Activated naive CD4-positive, alpha-beta T cell treated with Interleukin-2 at 50 U/mL for 16 hours (primary cell): ENCODE results near the gene PFDN4.

Experiments
- DNase-seq: peaks from one replicate; pipeline ENCODE4 v3.0.0-alpha.2; 2020

PFDN4 gene, protein sequence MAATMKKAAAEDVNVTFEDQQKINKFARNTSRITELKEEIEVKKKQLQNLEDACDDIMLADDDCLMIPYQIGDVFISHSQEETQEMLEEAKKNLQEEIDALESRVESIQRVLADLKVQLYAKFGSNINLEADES

DNA sequence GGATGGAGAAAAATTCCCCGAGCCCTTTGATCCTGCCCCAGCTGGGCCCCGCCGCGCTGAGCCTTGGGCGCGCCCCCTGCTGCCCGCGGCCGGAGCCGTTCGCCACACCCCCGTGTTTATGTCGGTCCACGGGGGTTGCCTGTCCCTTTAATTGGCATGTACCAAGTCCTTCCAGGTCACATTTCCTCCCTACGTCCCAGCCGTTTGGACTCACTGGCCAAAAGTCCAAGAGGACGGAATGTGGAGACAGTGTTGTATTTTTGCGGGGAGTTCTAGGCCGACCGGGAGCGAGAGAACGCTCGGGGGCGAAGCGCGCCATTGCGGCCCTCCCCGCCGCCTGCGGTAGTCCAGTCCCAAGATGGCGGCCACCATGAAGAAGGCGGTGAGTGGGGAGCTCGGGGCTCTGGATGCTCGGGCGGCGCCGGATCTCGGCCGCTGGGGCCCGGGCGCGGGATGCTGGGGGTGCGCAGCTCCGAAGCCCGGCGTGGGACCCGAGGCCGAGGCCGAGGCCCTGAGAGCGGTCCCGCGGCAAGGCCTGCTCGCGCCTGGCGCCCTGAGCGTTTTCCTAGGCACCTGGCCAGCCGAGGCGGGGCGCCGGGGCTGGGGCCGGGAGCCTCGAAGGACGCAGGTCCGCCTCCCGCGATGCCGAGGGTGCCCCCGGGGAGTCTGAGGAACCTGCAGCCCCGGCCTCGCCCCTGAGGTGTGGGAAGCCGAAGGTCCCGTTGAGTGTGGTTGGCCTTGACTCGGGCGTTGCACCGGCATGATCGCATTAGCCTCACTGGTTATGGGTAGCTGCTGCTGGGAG, at the start of gene PFDN4:
TSS of gene PFDN4 (plus strand) at position 345 of the 805 bp plus-strand sequence. CDS start at position 359, 14 bp downstream.
- DNase-seq, result peak; percentile 82

- DNase-seq, result no peak
Observed at GRCh38 chr20:54158226-54158625, 49.7 kb upstream of the PFDN4 start.

GRCh38 chr20:54158856-54159418, 49.0 kb upstream of the PFDN4 start:
- DNase-seq, result no peak

- DNase-seq, result no peak
Observed at GRCh38 chr20:54160065-54161007, 47.6 kb upstream of the PFDN4 start.

GRCh38 chr20:54161008-54161820, 46.7 kb upstream of the PFDN4 start:
- no peak for DNase-seq

DNA sequence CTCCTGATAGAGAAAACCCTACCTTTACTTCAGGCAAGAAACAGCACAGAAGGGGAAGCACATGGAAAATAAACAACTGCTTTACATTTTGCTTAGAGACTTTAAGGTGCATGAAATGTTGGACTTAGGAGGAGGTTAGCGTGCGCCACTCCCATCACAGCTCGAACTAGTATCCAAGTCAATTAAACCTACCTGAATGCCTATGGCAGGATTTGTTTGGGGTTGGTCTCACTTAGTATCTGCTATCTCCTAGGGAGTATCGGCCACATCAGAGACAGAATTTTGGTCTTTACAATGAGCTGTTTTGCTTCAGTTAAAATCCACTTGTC, 46.1 kb upstream of the PFDN4 start:
- DNase-seq, result no peak

DNA sequence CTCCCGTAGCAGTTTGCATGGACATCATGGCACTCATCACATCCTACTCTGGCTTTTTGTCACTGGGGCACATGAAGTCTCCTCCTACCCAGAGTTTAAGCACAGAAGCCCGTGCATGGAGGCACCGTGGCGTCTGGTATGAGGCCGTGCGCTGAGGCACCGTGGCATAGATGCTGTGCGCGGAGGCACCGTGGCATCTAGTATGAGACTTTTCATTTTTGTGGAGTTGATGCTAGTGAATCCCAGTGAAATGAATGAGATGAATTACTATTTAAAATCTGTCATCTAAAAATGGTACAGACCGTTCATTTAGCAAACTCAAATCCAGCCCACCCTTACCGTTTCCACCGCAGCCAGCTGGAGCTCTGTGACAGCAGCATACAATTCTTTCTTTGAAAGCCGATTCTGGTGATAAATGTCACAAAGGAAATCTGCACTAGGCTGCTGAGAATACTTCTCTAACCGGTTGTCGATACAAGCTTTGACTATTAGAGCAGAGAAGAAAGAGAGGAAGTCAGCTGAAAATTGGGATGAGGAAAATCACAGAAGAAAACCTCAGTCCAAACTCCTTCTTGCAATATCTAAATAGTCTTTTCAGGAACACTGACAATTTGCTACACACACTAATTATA, 45.4 kb upstream of the PFDN4 start:
- DNase-seq, result no peak

- DNase-seq, result no peak
Observed at GRCh38 chr20:54163402-54163801, 44.5 kb upstream of the PFDN4 start.

DNA sequence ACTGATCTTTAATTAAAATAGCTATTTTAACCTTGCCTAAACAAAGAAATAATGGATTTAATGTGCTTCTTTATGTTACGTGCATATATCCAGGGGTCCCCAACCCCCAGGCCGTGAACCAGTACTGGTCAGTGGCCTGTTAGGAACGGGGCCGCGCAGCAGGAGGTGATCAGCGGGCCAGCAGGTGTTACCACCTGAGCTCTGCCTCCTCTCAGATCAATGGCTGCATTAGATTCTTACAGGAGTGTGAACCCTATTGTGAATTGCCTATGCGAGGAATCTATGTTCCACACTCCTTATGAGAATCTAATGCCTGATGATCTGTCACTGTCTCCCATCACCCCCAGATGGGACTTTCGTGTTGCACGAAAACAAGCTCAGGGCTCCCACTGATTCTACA, 42.9 kb upstream of the PFDN4 start:
- no peak for DNase-seq

GRCh38 chr20:54165803-54166202, 42.1 kb upstream of the PFDN4 start:
- DNase-seq, result no peak

DNA sequence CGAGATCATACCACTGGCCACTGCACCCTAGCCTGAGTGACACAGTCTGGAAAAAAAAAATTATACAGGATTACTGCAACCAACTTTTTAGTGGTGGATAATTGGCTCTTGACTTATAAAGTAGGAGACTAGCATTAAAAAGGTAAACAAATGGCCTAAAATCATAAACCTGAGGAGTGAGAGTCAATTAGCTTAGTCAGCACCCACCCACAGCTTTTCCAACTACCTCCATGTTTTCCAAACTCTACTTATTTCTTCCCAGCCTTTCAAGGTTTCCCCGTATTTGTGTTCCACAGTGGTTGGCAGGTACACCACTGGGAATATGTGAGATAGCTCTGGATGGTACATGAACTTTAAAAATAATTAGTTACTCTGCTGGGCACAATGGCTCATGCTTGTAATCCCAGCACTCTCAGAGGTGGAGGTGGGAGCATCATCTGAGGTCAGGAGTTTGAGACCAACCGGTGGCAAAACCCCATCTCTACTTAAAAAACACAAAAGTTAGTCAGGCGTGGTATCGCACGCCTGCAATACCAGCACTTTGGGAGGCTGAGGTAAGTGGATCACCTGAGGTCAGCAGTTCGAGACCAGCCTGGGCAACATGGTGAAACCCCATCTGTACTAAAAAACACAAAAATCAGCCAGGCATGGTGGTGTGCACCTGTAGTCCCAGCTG, 40.8 kb upstream of the PFDN4 start:
- DNase-seq, result no peak

- no peak for DNase-seq
Observed at GRCh38 chr20:54167909-54168872, 39.7 kb upstream of the PFDN4 start.

GRCh38 chr20:54168961-54169862, 38.7 kb upstream of the PFDN4 start:
- no peak for DNase-seq

DNA sequence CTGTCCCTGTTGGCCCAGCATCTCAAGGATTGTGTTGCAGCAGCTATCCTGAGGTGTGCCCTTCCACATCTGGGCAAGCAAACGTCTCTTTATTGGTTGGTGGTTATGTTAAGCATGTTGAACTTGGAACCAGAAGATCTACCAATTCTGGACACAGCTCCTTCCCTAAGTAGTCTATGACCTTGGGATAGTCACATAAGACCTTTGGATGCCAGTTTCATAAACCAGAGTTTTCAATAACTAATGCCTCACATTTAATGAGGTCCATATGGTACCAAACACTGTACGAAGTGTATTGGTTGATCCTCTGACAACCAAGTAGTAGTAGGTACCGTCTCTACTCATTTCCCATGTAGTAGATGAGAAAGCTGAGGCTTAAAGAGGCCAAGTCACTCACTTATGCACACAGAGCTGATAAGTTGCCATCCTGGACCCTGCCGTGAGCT, 37.8 kb upstream of the PFDN4 start:
- no peak for DNase-seq

GRCh38 chr20:54170963-54171362, 36.9 kb upstream of the PFDN4 start:
- DNase-seq, result no peak

DNA sequence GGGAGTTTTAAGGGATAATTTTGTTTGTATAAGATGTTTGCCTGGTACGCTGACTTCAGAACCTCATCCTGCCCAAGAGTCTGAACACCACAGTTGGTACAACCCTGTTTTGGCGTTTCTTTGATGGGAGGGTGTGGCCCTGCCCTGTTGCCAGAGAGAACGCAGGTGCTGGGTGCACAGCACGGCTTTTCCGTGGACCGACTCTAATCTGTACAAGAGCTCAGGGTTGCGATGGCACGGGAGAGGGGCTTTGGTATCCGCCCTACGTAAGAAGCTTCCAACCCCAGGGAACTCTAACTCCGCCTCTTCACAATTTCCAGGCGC, 35.4 kb upstream of the PFDN4 start:
- DNase-seq, result no peak

GRCh38 chr20:54172856-54173652, 34.8 kb upstream of the PFDN4 start:
- DNase-seq, result no peak
